ENCODE data around the gene VDAC1.

The VDAC1 gene

DNA sequence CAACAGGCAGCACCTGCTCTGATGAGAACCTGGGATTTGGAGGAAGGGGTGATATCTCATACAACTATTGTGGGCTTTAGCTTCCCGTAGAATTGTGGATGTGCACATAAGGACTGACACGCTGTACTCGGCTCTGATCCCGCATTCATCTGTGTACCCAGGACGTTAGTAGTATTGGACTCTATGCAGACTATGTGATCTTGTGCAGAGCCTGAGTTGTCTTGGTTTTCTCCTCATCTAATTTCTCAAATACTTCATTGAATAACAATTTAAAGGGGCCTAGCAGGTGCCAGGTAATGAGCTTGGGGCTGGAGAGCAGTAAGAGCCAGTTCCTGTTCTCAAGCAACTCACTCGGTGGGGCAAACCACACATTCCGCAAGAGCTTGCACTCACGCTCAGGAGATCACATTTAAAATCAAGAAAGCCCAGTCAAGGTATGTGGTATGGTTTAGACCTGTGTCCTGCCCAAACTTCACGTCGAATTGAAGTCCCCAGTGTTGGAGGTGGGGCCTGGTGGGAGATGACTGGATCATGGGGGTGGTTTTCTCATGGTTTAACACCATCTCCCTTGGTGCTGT lies 51.1 kb downstream of the VDAC1 start:
- H4K20me1 ChIP-seq (ENCODE audit: insufficient read depth) = no peaks in the 10 kb centered on the region
- H3K4me3 ChIP-seq (IDR thresholded peaks at IDR 0.05; ENCODE audit: insufficient read depth, low read depth, low read length) = no peak overlapping the region
- no peaks in the 10 kb centered on the region for H3K27me3 ChIP-seq (ENCODE audit: insufficient read depth, low read depth)
- H2AFZ ChIP-seq (ENCODE audit: low read depth) = no peak overlapping the region
- H3K27ac ChIP-seq = no peak overlapping the region
- no peak overlapping the region for H3K4me2 ChIP-seq
- no peaks in the 10 kb centered on the region for H3K4me1 ChIP-seq (ENCODE audit: low read depth, poor library complexity, severe bottlenecking)
- H3K9ac ChIP-seq = no peak overlapping the region
- H3K36me3 ChIP-seq (ENCODE audit: insufficient read depth) = no peaks in the 10 kb centered on the region
- no peaks in the 10 kb centered on the region for H3K79me2 ChIP-seq (ENCODE audit: insufficient read depth, low read depth)
- TF ChIP-seq, protein P1, sequence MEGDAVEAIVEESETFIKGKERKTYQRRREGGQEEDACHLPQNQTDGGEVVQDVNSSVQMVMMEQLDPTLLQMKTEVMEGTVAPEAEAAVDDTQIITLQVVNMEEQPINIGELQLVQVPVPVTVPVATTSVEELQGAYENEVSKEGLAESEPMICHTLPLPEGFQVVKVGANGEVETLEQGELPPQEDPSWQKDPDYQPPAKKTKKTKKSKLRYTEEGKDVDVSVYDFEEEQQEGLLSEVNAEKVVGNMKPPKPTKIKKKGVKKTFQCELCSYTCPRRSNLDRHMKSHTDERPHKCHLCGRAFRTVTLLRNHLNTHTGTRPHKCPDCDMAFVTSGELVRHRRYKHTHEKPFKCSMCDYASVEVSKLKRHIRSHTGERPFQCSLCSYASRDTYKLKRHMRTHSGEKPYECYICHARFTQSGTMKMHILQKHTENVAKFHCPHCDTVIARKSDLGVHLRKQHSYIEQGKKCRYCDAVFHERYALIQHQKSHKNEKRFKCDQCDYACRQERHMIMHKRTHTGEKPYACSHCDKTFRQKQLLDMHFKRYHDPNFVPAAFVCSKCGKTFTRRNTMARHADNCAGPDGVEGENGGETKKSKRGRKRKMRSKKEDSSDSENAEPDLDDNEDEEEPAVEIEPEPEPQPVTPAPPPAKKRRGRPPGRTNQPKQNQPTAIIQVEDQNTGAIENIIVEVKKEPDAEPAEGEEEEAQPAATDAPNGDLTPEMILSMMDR (conservative IDR thresholded peaks at IDR 0.05; ENCODE audit: low read depth, low read length) = no peak

DNA sequence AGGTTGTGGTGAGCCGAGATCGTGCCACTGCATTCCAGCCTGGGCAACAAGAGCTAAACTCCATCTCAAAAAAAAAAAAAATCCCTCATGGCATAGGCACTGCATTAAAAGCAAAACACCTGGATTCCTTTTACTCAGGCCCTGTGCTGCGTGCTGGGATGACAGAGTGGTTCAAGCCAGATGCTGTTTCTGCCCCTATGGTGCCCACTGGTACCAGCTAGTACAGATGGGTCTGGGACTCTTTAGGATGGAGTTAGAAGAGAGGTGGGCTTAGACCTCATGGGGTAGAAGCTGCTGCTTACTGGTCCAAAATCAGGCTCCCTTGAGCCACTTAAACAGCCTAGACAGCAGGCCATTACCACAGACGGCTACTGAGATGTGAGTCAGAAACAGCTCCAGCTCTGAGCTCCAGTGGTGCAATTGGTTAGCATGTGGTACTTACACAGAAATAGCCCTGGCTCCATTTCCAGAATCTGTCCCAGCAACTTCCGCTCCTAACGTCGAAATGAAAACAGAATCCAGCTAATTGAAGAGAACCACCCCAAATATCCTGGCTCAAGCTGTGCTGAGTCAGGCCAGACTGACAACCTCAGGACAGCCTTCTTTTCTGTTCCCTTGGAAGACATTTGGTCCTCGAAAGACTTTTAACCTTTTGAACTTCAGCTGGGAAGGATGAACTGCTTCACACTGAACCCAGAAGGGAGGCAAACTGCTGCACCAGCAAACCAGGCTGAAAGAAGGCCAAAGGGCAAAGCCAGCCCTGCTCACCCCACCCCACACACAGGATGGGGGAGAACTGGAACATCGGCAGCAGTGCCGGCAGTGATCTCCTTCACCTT lies 51.8 kb downstream of the VDAC1 start:
- Histone ChIP-seq H3K36me3 (ENCODE audit: insufficient read depth) (no peaks in the 10 kb centered on the region), H3K27ac (no peak overlapping the region), H3K9ac (no peak overlapping the region), H3K4me1 (ENCODE audit: low read depth, poor library complexity, severe bottlenecking) (no peaks in the 10 kb centered on the region), H4K20me1 (ENCODE audit: insufficient read depth) (no peaks in the 10 kb centered on the region), H3K79me2 (ENCODE audit: insufficient read depth, low read depth) (no peaks in the 10 kb centered on the region), H3K4me3 (IDR thresholded peaks at IDR 0.05; ENCODE audit: insufficient read depth, low read depth, low read length) (no peak overlapping the region), H3K27me3 (ENCODE audit: insufficient read depth, low read depth) (no peaks in the 10 kb centered on the region), H2AFZ (ENCODE audit: low read depth) (no peak overlapping the region), H3K4me2 (no peak overlapping the region)
- TF ChIP-seq, protein P1 (conservative IDR thresholded peaks at IDR 0.05; ENCODE audit: low read depth, low read length) = no peak

DNA sequence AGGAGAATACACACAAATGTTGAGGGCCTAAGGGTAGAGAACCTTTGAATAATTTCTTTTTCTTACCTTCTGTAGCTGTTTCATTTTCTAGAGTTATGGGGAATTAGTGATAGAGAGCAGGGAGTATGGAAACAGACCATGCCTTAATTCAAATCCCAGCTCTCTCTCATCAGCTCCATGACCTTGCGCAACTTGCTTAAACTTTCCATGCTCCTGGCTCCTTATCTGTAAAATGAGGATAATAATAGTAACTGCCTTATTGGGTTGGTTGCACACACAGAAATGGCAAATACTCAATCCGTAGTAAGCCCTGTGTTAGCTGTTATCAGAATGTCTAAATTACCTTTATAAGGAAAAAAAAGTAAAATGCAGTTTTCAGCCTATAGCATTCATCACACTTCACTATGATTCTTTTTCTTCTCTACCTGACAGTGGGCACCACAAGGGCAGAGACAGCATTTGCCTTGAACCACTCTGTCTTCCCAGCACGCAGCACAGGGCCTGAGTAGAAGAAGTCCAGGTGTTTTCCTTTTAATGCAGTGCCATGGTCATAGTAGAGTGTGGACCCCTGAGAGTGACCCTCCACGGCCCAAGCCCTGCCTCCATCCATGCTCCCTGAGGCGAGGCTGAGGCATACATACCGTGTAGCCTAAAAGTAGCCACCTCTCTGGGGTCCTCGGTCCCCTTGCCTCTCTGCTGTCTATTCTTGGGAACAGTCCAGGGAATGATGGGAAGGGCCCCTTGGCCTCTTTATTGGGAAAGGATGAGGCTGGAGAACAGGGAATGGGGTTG lies 53.8 kb downstream of the VDAC1 start:
- Histone ChIP-seq H3K27ac (no peak overlapping the region), H3K4me2 (no peak overlapping the region), H2AFZ (ENCODE audit: low read depth) (no peak overlapping the region), H3K4me1 (ENCODE audit: low read depth, poor library complexity, severe bottlenecking) (no peaks in the 10 kb centered on the region), H3K36me3 (ENCODE audit: insufficient read depth) (no peaks in the 10 kb centered on the region), H3K9ac (no peak overlapping the region), H3K27me3 (ENCODE audit: insufficient read depth, low read depth) (no peaks in the 10 kb centered on the region), H3K4me3 (IDR thresholded peaks at IDR 0.05; ENCODE audit: insufficient read depth, low read depth, low read length) (no peak overlapping the region), H3K79me2 (ENCODE audit: insufficient read depth, low read depth) (no peaks in the 10 kb centered on the region), H4K20me1 (ENCODE audit: insufficient read depth) (no peaks in the 10 kb centered on the region)
- TF ChIP-seq, protein P1 (conservative IDR thresholded peaks at IDR 0.05; ENCODE audit: low read depth, low read length) = no peak

DNA sequence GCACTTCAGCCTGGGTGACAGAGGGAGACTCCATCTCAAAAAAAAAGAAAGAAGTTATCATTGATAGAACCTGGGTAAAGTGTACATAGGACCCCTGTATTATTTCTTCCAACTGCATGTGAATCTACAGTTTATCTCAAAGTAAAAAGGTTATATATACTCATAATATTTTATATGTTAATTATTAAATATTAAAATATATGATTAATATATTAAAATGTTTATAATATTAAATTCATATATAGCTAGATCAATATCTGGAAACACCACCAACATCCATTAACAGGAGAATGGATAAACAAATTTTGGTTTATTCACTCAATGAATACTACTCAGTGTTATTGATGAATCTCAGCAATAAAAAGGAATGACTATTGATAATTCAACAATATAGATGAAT lies 56.1 kb downstream of the VDAC1 start:
- Histone ChIP-seq H3K4me2 (no peak overlapping the region), H2AFZ (ENCODE audit: low read depth) (no peak overlapping the region), H3K27ac (no peak overlapping the region), H3K4me3 (IDR thresholded peaks at IDR 0.05; ENCODE audit: insufficient read depth, low read depth, low read length) (no peak overlapping the region), H3K9ac (no peak overlapping the region), H3K79me2 (ENCODE audit: insufficient read depth, low read depth) (no peaks in the 10 kb centered on the region), H4K20me1 (ENCODE audit: insufficient read depth) (no peaks in the 10 kb centered on the region), H3K27me3 (ENCODE audit: insufficient read depth, low read depth) (no peaks in the 10 kb centered on the region), H3K4me1 (ENCODE audit: low read depth, poor library complexity, severe bottlenecking) (peaks cover 12% of the 10 kb centered on the region), H3K36me3 (ENCODE audit: insufficient read depth) (no peaks in the 10 kb centered on the region)
- TF ChIP-seq, protein P1 (conservative IDR thresholded peaks at IDR 0.05; ENCODE audit: low read depth, low read length) = no peak

All from KMS-11 (cell line).